Measurements from ENCODE around the gene MORN5. TPM values are rescaled to one million over a fixed set of nuclear protein-coding genes. Genes with fewer than 3 reads are reported as not detected.

Gene MORN5
- total RNA-seq, 2 donors from 2014 or later: 0.81 TPM; not detected in 1

DNA sequence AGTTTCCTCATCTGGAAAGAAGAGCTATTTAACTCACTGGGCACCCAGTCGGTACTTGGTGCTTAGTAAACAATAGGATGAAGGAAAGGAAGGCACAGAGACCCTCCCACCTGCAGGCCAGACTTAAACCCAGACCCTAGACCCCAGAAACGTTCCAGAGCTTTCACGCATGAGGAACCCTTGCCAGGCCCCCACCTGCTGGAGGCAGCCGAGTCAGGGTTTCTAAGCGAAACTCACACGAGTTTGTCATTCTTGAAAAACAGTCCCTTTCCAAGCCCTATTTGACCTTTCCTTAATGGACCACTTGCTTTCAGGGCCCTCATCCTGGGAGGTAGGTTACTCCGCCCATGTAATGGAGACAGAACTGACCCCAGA, 30.8 kb upstream of the MORN5 start:
- no peak overlapping the region for H3K27ac ChIP-seq (ENCODE audit: low read depth, low read length)
- H3K9ac ChIP-seq (ENCODE audit: extremely low read depth, low read length, poor library complexity, severe bottlenecking): no peak overlapping the region
- TF ChIP-seq, protein P1, sequence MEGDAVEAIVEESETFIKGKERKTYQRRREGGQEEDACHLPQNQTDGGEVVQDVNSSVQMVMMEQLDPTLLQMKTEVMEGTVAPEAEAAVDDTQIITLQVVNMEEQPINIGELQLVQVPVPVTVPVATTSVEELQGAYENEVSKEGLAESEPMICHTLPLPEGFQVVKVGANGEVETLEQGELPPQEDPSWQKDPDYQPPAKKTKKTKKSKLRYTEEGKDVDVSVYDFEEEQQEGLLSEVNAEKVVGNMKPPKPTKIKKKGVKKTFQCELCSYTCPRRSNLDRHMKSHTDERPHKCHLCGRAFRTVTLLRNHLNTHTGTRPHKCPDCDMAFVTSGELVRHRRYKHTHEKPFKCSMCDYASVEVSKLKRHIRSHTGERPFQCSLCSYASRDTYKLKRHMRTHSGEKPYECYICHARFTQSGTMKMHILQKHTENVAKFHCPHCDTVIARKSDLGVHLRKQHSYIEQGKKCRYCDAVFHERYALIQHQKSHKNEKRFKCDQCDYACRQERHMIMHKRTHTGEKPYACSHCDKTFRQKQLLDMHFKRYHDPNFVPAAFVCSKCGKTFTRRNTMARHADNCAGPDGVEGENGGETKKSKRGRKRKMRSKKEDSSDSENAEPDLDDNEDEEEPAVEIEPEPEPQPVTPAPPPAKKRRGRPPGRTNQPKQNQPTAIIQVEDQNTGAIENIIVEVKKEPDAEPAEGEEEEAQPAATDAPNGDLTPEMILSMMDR (conservative IDR thresholded peaks at IDR 0.05): no peak
- Mint-ChIP-seq H3K4me3 (no peak overlapping the region), H3K36me3 (ENCODE audit: low read depth) (no peaks in the 10 kb centered on the region), H3K27ac (no peak overlapping the region), H3K9me3 (no peaks in the 10 kb centered on the region), H3K4me1 (peaks cover 27% of the 10 kb centered on the region), H3K27me3 (ENCODE audit: insufficient read depth) (peaks cover 55% of the 10 kb centered on the region)
- no peaks in the 10 kb centered on the region for H3K9me3 ChIP-seq (ENCODE audit: control insufficient read depth, low read length)
- no peaks in the 10 kb centered on the region for H3K36me3 ChIP-seq (ENCODE audit: control insufficient read depth, insufficient read depth, low read length)
- H3K4me1 ChIP-seq (ENCODE audit: control insufficient read depth, insufficient read depth, low read length): peaks cover 2% of the 10 kb centered on the region
- DNase-seq: no peak
- 91 to 95% methylated on average over 4 to 7 of the region's 7 CpGs for WGBS, 2 experiments (ENCODE audit: insufficient coverage in 1 of 2, insufficient read length in 1 of 2)
- peaks cover 37% of the 10 kb centered on the region for H3K27me3 ChIP-seq (ENCODE audit: control insufficient read depth, insufficient read depth, low read length, poor library complexity, severe bottlenecking)
- no peak overlapping the region for H3K4me3 ChIP-seq (ENCODE audit: low read length)

DNA sequence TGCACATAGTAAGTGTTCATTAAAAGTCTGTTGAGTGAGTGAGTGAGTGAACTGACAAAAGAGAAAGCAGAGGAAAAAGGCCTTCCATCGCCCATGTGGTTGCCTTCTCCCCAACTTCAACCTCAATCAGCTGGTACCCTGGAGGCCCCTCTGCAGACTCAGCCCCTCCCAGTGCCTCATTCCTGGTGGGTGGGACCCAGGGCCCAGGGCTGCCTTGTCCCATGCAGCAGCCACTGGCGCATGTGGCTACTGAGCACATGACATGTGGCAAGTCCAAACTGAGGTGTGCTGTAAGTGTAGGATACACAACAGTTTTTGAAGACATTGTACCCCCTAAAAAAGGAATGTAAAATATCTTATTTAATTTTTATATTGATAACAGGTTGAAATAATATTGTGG, 29.7 kb upstream of the MORN5 start:
- Histone ChIP-seq H3K27me3 (ENCODE audit: control insufficient read depth, insufficient read depth, low read length, poor library complexity, severe bottlenecking) (peaks cover 28% of the 10 kb centered on the region), H3K4me1 (ENCODE audit: control insufficient read depth, insufficient read depth, low read length) (peaks cover 9% of the 10 kb centered on the region), H3K36me3 (ENCODE audit: control insufficient read depth, insufficient read depth, low read length) (no peaks in the 10 kb centered on the region), H3K9me3 (ENCODE audit: control insufficient read depth, low read length) (no peaks in the 10 kb centered on the region), H3K27ac (ENCODE audit: low read depth, low read length) (no peak overlapping the region), H3K4me3 (ENCODE audit: low read length) (no peak overlapping the region), H3K9ac (ENCODE audit: extremely low read depth, low read length, poor library complexity, severe bottlenecking) (no peak overlapping the region)
- H3K4me1 Mint-ChIP-seq: peaks cover 31% of the 10 kb centered on the region
- no peaks in the 10 kb centered on the region for H3K9me3 Mint-ChIP-seq
- H3K4me3 Mint-ChIP-seq: no peak overlapping the region
- H3K27me3 Mint-ChIP-seq (ENCODE audit: insufficient read depth): peaks cover 47% of the 10 kb centered on the region
- no peak for DNase-seq
- 93% methylated on average over 2 of the region's 2 CpGs; no CpG with 5 or more reads in 1 of the 2 experiments for WGBS, 2 experiments (ENCODE audit: insufficient coverage in 1 of 2, insufficient read length in 1 of 2)
- H3K36me3 Mint-ChIP-seq (ENCODE audit: low read depth): no peaks in the 10 kb centered on the region
- TF ChIP-seq, protein P1 (conservative IDR thresholded peaks at IDR 0.05): no peak
- H3K27ac Mint-ChIP-seq: no peak overlapping the region

DNA sequence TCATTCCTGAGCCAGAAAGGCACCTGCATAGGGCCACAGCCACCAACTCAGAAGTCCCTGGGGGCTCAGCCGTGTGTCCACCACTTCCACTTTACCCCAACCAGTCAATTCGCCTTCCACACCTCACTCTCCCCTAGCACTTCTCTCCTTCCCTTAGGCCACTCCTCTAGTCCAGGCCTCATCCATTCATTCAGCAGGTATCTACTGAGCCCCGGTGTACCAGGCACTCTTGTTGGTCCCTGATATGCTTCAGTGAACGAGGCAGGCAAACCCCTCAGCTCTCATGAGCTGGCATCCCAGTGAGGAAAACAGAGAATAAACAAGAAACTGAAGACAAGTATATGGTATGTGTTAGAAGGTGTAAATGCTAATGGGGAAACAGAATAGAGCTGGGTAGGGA, 28.9 kb upstream of the MORN5 start:
- H3K27ac ChIP-seq (ENCODE audit: low read depth, low read length): no peak overlapping the region
- no peak overlapping the region for H3K9ac ChIP-seq (ENCODE audit: extremely low read depth, low read length, poor library complexity, severe bottlenecking)
- Mint-ChIP-seq H3K9me3 (no peaks in the 10 kb centered on the region), H3K4me1 (peaks cover 36% of the 10 kb centered on the region), H3K36me3 (ENCODE audit: low read depth) (no peaks in the 10 kb centered on the region), H3K27ac (no peak overlapping the region), H3K4me3 (no peak overlapping the region), H3K27me3 (ENCODE audit: insufficient read depth) (peaks cover 38% of the 10 kb centered on the region)
- DNase-seq: no peak
- H3K9me3 ChIP-seq (ENCODE audit: control insufficient read depth, low read length): no peaks in the 10 kb centered on the region
- no peaks in the 10 kb centered on the region for H3K36me3 ChIP-seq (ENCODE audit: control insufficient read depth, insufficient read depth, low read length)
- peaks cover 21% of the 10 kb centered on the region for H3K27me3 ChIP-seq (ENCODE audit: control insufficient read depth, insufficient read depth, low read length, poor library complexity, severe bottlenecking)
- WGBS, 2 experiments (ENCODE audit: insufficient coverage in 1 of 2, insufficient read length in 1 of 2): 82% methylated on average over 4 of the region's 4 CpGs; no CpG with 5 or more reads in 1 of the 2 experiments
- TF ChIP-seq, protein P1 (conservative IDR thresholded peaks at IDR 0.05): no peak
- no peak overlapping the region for H3K4me3 ChIP-seq (ENCODE audit: low read length)
- peaks cover 11% of the 10 kb centered on the region for H3K4me1 ChIP-seq (ENCODE audit: control insufficient read depth, insufficient read depth, low read length)

Measured in endodermal cell (in vitro differentiated cells).